Measurements from ENCODE around the gene L3HYPDH.
A peak's percentile ranks its signal among the peaks of the same experiment; 100 is the strongest.

The L3HYPDH gene

DNA sequence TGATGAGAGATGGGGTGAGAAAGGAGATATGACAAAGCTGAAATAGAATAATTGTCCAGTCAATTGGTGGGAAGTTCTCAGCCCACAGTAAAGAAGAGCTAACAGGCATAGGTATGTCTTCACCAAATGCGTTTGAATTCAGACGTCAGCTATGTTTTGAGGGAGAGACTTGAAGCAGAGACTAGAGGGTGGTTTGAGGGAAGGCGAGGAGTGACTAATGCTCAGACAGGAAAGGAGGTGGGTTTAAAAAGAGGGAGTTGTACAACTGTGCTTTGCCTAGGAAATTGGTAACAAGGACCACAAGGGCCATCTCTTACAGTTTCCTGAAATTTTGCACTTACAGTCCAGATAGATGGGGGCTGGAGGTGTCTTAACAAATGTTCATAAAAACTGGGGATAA lies 6.5 kb upstream of the L3HYPDH start:
- H3K36me3 Mint-ChIP-seq (ENCODE audit: low read depth), result peaks cover 80% of the 10 kb centered on the region
- H3K4me3 Mint-ChIP-seq, result no peak overlapping the region
- H3K27ac Mint-ChIP-seq, result no peak overlapping the region
- no peaks in the 10 kb centered on the region for H3K9me3 Mint-ChIP-seq
- DNase-seq, result no peak
- peaks cover 35% of the 10 kb centered on the region for H3K4me1 Mint-ChIP-seq (ENCODE audit: low read depth)
- no peaks in the 10 kb centered on the region for H3K27me3 Mint-ChIP-seq

DNA sequence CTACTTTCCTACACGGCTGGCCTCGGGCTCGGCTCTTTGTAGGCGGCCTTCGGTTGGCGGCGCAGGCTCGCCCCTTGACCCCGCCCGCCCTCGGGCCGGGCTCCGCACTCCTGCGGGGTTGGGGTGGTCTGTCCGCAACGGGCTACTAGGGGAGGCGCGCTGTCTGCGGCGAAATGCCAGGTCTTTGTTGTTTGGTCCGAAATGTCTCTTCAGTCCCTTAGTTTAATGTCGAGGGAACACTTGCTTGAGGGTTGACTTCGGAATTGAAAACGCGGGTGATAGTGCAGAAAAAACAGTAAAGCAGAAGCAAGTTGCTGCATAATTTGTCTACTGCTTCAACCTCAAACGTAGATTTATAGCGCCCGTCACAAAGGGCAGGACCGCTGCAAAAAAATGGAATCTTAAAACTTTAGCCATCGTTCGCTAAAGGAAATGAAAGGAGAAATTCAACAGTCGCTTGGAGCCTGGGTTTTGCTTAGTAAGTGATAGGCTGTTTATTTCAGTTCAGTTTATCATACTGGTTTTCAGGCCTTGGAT lies 499 bp upstream of the L3HYPDH start:
- peaks cover 52% of the 10 kb centered on the region for H3K36me3 Mint-ChIP-seq (ENCODE audit: low read depth)
- H3K4me3 Mint-ChIP-seq, result peak overlapping the region; percentile 91
- H3K4me1 Mint-ChIP-seq (ENCODE audit: low read depth), result peaks cover 61% of the 10 kb centered on the region

DNA sequence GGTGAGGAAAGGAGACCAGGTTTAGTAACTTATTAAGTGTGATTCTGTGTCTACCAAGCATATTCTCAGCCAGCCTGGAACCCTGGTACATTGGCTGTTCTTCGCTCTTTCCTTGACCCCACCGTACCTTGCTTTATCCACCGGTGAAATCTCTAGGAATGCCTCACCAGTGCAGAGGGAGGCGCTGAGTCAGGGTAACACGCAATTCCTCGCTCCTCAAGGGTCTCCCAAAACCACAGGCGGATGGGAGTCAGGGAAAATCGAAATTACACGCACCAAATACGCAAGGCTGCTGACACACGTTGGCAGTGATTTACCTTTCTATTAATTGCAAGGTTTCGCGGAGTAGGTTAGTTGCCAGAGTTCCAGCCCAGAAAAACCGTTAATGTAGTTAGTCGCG lies 845 bp downstream of the L3HYPDH start:
- Mint-ChIP-seq H3K4me1 (ENCODE audit: low read depth) (peaks cover 60% of the 10 kb centered on the region), H3K27ac (peak overlapping the region; percentile 92), H3K27me3 (no peaks in the 10 kb centered on the region), H3K36me3 (ENCODE audit: low read depth) (peaks cover 50% of the 10 kb centered on the region), H3K4me3 (peak overlapping the region; percentile 91), H3K9me3 (no peaks in the 10 kb centered on the region)
- no peak for DNase-seq

More for the DNA sequence above, 499 bp upstream of the L3HYPDH start:
- no peaks in the 10 kb centered on the region for H3K27me3 Mint-ChIP-seq
- H3K9me3 Mint-ChIP-seq, result no peaks in the 10 kb centered on the region
- no peak for DNase-seq
- H3K27ac Mint-ChIP-seq, result peak overlapping the region; percentile 92

DNA sequence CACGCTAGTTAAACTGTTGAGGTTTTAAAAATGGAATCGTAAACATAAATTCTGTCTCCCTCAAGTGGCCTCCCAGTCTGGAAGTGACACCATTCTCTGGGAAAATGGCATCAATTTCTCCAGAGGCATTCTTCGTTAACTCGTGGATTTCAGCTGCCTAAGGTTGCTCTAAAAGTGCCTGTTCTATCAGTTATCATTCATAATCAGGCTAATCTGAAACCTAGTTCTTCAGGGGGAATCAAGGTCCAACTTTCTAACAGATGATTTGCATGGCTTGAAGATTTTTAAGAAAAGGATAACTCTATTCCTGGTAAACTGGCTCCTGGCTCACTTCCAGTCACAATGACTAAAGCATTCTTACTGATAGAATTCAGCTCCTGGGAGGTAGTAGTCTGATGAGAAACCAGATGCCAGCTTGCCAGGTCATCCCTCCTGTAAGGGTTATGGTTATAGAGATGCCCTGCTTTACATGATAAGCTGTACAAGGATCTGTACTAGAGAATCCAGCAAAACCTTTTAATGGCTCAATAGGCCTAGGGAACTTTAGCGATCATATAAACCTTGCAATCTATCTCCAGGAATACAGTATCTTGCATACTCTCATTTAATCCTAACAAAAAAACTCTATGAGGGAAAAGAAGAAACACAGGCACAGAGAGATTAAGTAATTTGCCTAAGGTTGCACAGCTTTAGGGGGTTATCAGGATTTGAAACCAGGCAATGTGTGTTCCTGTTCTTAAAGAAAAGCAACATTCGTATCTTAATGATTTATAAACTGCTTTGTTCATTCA lies 1.5 kb downstream of the L3HYPDH start:
- peaks cover 47% of the 10 kb centered on the region for H3K36me3 Mint-ChIP-seq (ENCODE audit: low read depth)
- DNase-seq, result no peak

DNA sequence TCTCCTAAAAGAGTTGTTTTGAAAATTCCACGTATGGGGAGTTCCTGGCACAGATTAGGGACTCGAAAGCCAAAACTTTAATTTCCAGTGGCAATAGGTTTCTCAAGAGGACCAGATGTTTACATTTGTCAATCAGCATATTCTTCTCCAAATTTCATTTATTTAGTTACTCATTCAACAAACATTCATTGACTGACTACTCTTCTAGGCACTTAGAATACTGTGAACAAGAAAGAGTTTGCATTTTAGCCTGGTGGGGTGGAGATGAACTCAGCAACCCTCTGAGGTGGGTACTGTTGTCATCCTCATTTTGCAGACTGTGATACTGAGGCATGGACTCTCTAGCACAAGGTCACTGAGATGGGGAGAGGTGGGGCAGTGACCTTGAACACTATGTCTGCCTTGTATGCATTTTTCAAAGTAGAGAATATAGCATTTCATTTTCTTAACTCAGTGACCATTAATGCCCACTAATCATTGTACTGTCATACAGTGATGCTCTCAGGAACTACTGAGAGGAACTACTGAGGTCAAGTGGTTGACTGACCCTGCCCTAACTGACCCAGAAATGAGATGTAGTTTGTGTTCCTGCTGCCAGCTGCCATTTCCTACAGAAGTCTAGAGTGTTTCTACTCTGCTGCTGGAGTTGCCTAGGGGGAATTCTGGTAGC lies 2.2 kb downstream of the L3HYPDH start:
- Mint-ChIP-seq H3K36me3 (ENCODE audit: low read depth) (peaks cover 48% of the 10 kb centered on the region), H3K27ac (peak overlapping the region; percentile 28)

More for the DNA sequence above, 1.5 kb downstream of the L3HYPDH start:
- H3K27ac Mint-ChIP-seq, result peak overlapping the region; percentile 92
- H3K4me1 Mint-ChIP-seq (ENCODE audit: low read depth), result peaks cover 58% of the 10 kb centered on the region
- H3K4me3 Mint-ChIP-seq, result peak overlapping the region; percentile 91
- no peaks in the 10 kb centered on the region for H3K27me3 Mint-ChIP-seq
- no peaks in the 10 kb centered on the region for H3K9me3 Mint-ChIP-seq

DNA sequence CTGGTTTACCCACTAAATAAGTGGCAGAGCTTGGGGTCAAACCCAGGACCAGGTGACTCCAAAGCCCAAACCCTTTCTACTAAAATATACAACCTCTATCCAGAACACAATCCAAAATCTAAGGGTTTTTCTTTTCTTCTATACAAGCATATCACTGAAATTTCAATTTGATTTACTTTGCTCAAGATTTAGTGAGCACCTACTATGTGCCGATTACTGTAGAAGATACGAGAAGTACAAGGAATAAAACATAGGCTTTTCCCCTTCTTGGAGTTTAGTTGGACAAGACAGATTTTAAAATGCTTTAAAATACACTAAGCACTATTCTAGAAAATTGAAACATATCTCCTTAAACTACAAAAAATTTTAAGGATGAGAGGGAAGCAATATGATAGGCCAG lies 2.8 kb downstream of the L3HYPDH start:
- no peak overlapping the region for H3K27ac Mint-ChIP-seq
- no peak for DNase-seq
- peaks cover 54% of the 10 kb centered on the region for H3K36me3 Mint-ChIP-seq (ENCODE audit: low read depth)
- peaks cover 57% of the 10 kb centered on the region for H3K4me1 Mint-ChIP-seq (ENCODE audit: low read depth)
- no peaks in the 10 kb centered on the region for H3K27me3 Mint-ChIP-seq
- H3K4me3 Mint-ChIP-seq, result peak overlapping the region; percentile 91
- no peaks in the 10 kb centered on the region for H3K9me3 Mint-ChIP-seq

More for the DNA sequence above, 2.2 kb downstream of the L3HYPDH start:
- no peak for DNase-seq
- Mint-ChIP-seq H3K4me3 (peak overlapping the region; percentile 91), H3K27me3 (no peaks in the 10 kb centered on the region), H3K9me3 (no peaks in the 10 kb centered on the region), H3K4me1 (ENCODE audit: low read depth) (peaks cover 57% of the 10 kb centered on the region)

DNA sequence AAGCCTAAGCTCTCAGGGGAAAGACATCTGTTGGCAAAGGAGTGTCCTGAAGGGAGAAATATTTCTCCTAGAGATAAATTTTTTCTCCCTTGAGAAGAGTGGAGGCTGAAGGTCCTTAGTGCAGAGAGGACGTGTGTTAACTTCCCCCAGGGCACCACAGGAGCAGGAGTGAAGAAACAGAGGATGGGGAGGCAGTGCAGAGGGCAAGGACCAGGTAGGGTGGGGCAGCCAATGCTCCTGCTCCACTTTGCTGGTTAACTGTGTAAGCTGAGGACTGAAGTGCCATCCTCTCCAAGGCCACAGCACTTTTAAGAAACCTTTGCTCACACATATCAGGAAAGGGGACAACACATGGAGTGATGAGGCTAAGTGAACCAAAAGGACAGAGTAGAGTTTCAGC lies 4.0 kb downstream of the L3HYPDH start:
- Mint-ChIP-seq H3K27me3 (no peaks in the 10 kb centered on the region), H3K27ac (no peak overlapping the region), H3K9me3 (no peaks in the 10 kb centered on the region), H3K36me3 (ENCODE audit: low read depth) (peaks cover 65% of the 10 kb centered on the region), H3K4me3 (no peak overlapping the region), H3K4me1 (ENCODE audit: low read depth) (peaks cover 45% of the 10 kb centered on the region)
- DNase-seq, result no peak

DNA sequence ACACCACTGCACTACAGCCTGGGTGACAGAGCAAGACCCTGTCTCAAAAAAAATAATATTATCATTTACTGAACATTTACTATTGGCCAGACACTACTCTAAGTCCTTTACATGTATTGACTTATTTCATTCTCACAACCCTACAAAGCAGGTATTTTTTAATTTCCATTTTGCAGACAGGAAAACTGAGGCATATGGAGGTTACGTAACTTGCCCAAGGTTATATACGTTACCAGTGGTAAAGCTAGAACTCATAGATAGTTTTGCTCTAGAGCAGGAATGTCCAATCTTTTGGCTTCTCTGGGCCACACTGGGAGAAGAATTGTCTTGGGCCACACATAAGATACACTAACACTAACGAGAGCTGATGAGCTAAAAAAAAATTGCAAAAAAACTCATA lies 5.7 kb downstream of the L3HYPDH start:
- Mint-ChIP-seq H3K4me1 (ENCODE audit: low read depth) (peaks cover 45% of the 10 kb centered on the region), H3K36me3 (ENCODE audit: low read depth) (peaks cover 72% of the 10 kb centered on the region), H3K4me3 (no peak overlapping the region)

DNA sequence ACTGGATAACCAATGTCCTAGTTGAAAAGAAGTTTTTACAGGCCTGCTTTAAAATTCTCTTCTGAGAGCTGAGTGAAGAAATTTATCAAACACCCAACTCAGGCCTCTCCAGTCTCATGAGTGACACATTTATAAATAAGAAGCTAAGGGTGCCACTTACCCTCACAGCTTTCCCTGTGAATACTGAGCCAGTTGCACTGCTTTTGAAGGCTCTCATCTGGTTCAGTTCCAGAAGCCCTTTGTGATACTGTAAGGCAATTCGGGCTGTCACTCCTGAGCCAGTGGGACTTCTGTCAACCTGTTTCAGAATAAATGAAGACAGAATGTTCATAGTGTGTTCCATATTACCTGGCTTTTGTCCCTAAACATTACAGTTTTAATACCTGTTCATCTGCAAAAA lies 8.5 kb downstream of the L3HYPDH start:
- no peak for DNase-seq
- peaks cover 19% of the 10 kb centered on the region for H3K4me1 Mint-ChIP-seq (ENCODE audit: low read depth)
- H3K4me3 Mint-ChIP-seq, result no peak overlapping the region
- H3K9me3 Mint-ChIP-seq, result no peaks in the 10 kb centered on the region
- H3K27me3 Mint-ChIP-seq, result no peaks in the 10 kb centered on the region
- peaks cover 62% of the 10 kb centered on the region for H3K36me3 Mint-ChIP-seq (ENCODE audit: low read depth)
- no peak overlapping the region for H3K27ac Mint-ChIP-seq

More for the DNA sequence above, 5.7 kb downstream of the L3HYPDH start:
- no peaks in the 10 kb centered on the region for H3K27me3 Mint-ChIP-seq
- H3K9me3 Mint-ChIP-seq, result no peaks in the 10 kb centered on the region
- H3K27ac Mint-ChIP-seq, result no peak overlapping the region
- no peak for DNase-seq

DNA sequence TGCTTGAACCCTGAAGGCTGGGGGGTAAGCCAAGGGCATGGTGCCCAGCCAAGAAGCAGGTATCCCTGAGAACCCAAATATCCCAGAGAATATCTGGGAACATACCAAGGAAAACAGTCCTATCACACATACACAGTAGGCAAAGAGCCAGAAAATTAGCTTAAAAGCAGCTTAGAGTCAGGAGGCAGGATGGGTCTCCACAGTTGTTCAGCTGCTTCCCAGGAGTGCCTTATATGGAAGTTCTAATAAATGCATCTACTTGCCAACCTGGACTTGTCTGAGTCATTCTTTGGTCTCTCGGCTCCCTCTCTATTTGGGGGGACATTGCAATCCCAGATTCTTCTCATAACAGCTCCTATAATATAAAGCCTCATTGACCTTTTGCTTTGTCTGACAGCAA lies 10.0 kb downstream of the L3HYPDH start:
- H3K27ac Mint-ChIP-seq, result no peak overlapping the region
- no peak overlapping the region for H3K4me3 Mint-ChIP-seq
- DNase-seq, result no peak
- H3K27me3 Mint-ChIP-seq, result no peaks in the 10 kb centered on the region
- H3K36me3 Mint-ChIP-seq (ENCODE audit: low read depth), result peaks cover 57% of the 10 kb centered on the region
- peaks cover 10% of the 10 kb centered on the region for H3K4me1 Mint-ChIP-seq (ENCODE audit: low read depth)
- H3K9me3 Mint-ChIP-seq, result no peaks in the 10 kb centered on the region

DNA sequence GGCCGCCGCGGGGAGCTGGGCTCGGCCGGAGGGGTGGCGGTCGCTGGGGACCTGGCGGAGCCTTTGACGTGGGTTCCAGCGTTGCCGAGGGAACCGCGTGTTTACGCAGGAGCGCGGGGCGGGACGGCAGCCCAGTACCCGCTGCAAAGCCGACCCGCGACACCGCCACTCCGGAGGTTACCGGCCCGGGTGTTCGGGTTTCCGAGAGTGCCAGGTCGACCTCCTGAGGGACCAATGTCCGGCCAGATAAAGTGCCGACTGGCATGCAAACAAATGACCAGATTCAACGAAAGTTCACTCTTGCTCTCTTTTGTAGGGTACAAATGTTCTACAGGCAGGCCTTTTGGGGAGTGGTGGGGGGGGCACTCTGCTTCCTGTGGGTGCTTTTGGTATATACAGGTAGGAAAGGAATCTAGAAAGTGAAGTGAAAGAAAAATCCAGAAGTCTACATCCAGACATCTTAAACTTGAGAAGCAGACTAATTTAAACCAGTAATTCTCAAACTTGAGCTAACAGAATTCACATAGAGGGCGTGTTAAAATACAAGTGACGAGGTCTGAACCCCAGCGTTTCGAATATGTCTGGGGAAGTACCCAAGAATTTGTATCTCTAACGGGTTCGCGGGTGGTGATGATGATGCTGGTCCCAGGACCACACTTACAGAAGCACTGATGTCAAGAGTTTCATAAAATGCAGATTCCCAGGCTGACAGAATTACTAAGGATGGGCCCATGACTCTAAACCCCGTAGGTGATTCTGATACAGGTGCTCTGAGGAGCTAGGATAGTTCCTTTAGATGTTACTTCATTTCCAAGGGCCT lies 18.7 kb downstream of the L3HYPDH start, which contains the start of gene GPR135:
Gene GPR135 (minus strand): TSS at position 65 of the 820 bp plus-strand sequence. CDS start 154 bp downstream, outside the sequence.
- Mint-ChIP-seq H3K27ac (peak within 1 kb of the TSS; percentile 84), H3K9me3 (no peaks in the 10 kb centered on the region), H3K36me3 (ENCODE audit: low read depth) (peaks cover 1% of the 10 kb centered on the region), H3K4me1 (ENCODE audit: low read depth) (peaks cover 18% of the 10 kb centered on the region), H3K27me3 (no peaks in the 10 kb centered on the region), H3K4me3 (peak within 1 kb of the TSS; percentile 80)
- peak; percentile 68 for DNase-seq

DNA sequence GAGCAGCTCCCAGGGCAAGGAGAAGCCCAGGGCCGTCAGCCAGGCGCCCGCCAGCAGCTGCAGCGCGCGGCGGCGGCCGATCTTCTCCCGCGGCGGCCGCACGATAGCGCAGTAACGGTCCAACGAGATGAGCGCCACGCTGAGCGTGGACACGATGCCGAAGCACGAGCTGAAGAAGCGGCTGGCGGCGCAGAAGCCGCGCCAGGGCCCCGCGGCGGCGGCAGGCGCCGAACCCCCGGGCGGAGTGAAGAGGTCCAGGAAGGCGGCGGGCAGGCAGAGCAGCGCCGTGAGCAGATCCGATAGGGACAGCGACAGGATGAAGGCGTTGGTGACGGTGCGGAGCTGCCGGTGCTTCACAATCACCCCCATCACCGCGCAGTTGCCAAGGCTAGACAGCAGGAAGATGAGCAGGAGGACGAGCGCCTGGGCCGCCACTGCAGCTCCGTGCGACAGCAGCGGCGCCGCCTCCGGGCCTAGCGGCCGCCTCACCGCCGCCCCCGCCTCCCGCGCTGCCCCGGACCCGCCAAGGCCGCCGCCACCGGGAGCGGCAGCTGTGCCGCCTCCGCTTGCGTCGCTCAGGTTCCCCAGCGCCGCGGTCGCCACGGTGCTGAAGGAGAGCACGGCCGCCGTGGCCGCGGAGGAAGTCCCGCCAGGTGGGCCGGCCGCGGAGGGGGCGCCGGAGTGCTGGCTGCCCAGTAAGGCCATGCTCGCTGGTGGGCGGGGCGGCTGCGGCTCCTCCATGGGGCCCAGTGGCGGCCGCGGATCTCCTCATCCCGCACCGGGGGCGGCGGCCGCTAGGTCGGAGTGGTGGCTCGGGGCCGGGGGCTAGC lies 19.5 kb downstream of the L3HYPDH start:
- Mint-ChIP-seq H3K4me3 (peak overlapping the region; percentile 80), H3K27me3 (no peaks in the 10 kb centered on the region), H3K27ac (peak overlapping the region; percentile 79), H3K36me3 (ENCODE audit: low read depth) (peaks cover 5% of the 10 kb centered on the region), H3K4me1 (ENCODE audit: low read depth) (peaks cover 18% of the 10 kb centered on the region), H3K9me3 (no peaks in the 10 kb centered on the region)
- DNase-seq, result peak; percentile 73

DNA sequence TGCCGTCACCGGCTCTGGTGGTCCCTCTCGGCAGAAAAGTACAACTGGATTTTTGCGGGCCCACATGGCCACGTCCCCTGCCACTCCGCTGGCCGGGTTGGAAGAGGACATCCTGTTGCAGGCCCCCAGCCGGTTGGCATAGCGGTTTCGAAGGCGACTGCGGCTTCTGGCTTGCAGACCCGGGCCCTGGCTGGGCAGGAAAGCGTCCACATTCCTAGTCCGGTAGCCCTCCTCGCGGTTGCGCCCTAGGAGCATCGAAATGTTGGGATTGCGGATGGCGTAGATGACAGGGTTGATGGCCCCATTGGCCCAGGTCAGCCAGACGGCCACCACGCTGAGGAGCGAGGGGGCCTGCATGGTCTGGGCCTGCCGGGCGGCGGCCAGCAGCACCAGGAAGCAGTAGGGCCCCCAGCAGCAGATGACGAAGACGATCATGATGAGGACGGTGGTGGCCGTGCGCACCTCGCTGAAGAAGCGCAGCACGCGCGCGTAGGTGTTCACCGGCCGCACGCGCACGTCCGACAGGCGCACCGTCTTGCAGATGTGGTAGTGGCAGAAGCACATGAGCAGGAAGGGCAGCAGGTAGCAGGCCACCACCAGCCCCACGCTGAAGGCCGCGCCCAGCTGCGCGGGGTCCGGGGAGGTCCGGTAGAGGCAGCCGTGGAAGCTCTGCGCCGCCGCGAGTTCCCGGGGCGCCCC lies 20.3 kb downstream of the L3HYPDH start:
- no peaks in the 10 kb centered on the region for H3K9me3 Mint-ChIP-seq
- peaks cover 18% of the 10 kb centered on the region for H3K4me1 Mint-ChIP-seq (ENCODE audit: low read depth)
- peak overlapping the region; percentile 80 for H3K4me3 Mint-ChIP-seq
- H3K27me3 Mint-ChIP-seq, result no peaks in the 10 kb centered on the region
- H3K36me3 Mint-ChIP-seq (ENCODE audit: low read depth), result peaks cover 8% of the 10 kb centered on the region
- DNase-seq, result no peak
- peak overlapping the region; percentile 84 for H3K27ac Mint-ChIP-seq
